Hematopoietic multipotent progenitor cell (in vitro differentiated cells): ENCODE measurements around the gene CMSS1. TPM values are rescaled to one million over a fixed set of nuclear protein-coding genes. Genes with fewer than 3 reads are reported as not detected.

Source experiments
- DNase-seq, 3 donors: peaks; one replicate each; pipeline ENCODE4 v3.0.0-alpha.2; 2011 to 2015; ENCODE audit warnings: low read depth in 2 of 3, low spot score in 2 of 3
- total RNA-seq: library from RNA; depleted of rRNA; stranded (reverse); fragments of >200 nt; gene quantifications from one replicate; pipeline ENCODE4 v1.2.3, GENCODE V29; 2012

Gene CMSS1
- total RNA-seq, 1 donor, result 3.2 TPM

GRCh38 chr3:100073049-100073713 lies 255.5 kb downstream of the CMSS1 start:
- DNase-seq, result no peak

- DNase-seq, result peak in 2 of 3 donors; percentile 41 to 61
These were observed 256.1 kb downstream of the CMSS1 start for GRCh38 chr3:100073714-100074307.

- DNase-seq, result no peak
These were observed 257.5 kb downstream of the CMSS1 start for GRCh38 chr3:100075196-100075595.

- no peak for DNase-seq
These were observed 258.4 kb downstream of the CMSS1 start for GRCh38 chr3:100075851-100076730.

DNA sequence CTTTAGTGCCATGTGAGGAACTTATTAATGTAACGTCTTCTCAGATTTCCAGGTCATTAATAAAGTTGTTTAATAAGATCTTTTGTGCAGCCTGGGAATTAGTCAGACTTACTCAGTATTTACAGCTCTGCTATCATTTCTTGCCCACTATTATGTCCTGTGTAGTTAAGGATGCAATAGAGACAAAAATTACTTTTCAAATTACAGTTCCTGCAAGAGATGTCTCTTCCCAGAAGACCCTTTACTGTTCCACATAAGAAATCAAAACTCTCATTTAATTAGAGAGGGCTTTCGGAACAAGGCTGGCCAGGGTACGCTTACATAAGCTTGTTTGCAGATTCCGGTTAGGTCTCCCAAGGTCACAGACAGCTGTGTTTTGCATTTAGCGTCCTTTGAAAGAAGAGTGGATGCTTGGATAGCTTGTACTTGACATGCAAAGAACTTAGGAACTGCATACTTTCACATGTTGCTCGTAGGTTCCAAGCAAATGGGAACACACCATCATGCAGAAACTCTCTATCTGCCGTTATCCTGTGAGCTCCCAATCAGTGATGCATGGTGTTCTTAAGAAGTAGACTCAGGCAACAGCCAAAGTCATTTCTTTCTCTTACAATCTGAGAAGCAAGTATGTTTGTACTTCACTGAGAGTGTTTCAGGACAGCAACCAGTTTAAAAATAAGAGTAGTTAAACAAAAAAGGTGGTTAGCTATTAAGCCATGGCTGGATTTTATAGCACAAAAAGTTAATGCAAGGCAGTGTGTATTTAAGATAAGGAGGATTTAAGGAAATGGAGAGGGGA lies 259.3 kb downstream of the CMSS1 start:
- no peak for DNase-seq

DNA sequence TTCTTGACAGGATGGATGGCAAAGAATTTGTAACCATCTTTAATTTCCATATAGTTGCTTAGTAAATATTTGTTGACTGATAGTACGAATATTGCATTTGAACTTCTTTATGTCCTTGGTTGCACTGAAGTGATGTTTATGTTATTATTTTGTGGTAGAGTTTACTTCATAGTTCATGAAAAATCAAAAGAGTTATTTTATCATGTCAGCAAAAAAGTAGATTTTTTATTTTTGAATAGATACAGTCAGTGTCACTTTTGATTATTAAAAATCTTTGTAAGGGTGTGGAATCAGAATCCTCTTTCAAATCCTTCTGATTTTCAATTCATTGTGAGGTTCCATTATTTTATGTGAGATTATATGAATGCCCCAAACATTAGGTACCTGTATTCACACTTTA lies 261.7 kb downstream of the CMSS1 start:
- DNase-seq, result no peak

DNA sequence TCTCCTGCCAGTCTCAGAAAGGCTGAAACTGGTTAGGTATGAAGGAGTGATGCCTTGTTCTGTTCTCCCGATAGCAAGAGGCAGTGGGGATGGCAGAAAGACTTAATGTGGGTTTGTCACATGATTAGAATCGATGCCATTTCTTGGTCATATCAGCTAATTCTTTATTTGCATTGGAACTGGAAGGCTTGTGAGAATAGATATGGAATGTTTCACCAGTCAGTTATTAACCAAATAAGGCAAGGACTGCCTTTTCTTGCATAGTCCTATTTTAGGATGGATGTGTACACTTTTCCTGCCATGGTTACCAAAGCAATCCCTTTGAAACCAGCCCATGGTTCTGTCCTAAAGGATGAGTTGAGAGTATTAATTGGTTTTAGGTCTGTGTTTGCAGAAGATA lies 262.9 kb downstream of the CMSS1 start:
- DNase-seq, result no peak

DNA sequence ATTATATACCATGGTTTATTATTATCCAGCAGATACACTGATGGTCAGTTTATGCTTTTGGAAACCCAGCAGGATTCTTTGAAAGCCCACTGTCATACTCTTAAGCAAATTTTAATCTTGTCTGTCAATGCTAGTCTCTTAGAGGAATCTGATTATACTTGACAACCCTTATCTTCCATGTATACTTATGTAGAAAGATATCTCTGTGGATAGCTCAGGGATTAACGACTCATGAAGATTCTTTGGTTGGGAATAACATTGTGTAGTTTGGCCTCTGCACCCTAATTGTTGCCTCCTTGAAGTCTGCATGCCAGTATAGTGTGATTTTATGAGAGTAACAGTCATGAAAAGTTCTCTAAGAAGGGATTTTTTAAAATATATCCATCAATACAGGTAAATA lies 263.6 kb downstream of the CMSS1 start:
- no peak for DNase-seq

GRCh38 chr3:100081986-100082692 lies 264.5 kb downstream of the CMSS1 start:
- no peak for DNase-seq

DNA sequence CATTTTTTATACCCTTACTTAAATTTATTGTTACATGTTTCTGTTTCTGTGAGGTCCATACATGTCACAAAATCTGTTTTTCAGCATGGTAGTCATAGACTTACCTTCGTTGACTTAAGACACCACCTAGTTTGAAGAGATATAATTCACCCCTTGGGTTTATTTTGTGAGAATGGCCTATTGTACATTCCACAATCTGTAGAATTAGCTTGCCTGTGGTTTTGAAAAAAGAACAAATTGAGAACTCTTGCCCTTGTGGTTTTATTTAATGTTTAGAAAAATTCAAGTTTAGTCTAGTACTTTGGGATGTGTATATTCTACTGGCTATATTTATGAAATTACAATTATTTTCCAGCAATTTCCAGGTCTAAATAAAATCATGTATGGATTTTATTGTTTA lies 265.1 kb downstream of the CMSS1 start:
- no peak for DNase-seq

DNA sequence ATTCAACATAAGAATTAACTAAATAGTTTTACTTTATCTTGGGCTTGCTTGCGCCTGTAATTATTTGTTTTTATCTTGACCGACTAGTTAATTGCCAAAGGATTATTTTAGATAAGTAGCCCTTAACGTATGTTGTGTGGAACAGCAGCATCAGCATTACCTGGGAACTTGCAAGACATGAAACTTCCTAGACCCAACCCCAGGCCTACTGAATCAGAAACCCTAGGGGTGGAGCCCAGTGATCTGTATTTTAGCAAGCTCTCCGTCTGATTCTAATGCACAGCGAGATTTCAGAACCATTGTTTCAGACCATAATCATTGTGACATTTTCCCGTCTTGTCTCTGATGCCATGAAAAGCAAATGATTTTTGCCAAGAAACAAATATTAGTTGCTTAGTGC lies 265.5 kb downstream of the CMSS1 start:
- no peak for DNase-seq

- DNase-seq, result peak in 1 of 3 donors; percentile 37
These were observed 266.6 kb downstream of the CMSS1 start for GRCh38 chr3:100084100-100084806.

- no peak for DNase-seq
These were observed 268.7 kb downstream of the CMSS1 start for GRCh38 chr3:100086401-100086800.

DNA sequence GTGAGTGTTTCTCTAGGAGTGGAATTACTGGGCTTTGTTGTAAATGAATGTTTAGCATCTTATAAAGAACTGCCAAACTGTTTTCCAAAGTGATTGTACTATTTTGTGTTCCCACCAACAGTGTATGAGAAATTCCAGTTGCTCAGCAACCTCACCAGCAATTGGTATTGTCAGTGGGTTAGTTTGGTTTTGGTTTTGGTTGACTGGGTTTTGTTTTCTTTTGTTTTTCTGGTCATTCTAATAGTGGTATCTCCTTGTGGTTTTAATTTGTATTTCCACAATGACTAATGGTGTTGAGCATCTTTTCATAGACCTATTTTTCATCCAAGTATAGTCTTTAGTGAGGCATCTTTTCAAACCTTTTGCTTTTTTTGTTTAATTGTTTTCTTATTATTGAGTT lies 269.5 kb downstream of the CMSS1 start:
- no peak for DNase-seq

DNA sequence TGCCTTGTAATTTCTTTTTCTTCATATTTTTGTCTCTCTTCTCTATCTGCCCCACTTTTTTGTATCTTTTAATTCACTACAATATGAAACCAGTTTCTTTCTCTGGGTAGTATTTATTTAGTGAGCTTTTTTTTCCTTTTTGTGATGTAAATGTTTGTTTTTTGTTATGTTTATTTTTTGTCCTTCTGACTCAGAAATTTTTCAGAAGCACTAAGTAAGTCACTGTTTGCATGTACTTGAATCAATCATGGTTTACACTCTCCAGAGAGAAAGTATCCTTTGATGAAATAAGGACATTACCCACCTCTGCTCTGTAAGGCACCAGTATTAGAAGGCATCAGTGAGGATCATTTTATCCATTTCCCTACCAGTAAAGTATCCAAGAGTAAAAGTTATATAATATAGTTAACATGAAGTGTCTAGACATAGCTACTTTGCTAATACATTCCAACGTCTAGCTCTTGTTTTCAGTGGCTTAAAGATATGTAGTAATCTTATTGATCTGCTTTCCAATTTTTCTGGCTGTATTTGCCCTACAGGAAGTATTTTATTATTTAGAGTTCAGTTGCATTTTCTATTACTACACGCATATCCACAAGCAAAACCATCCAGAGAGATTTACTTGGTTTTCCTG lies 271.2 kb downstream of the CMSS1 start:
- DNase-seq, result no peak

DNA sequence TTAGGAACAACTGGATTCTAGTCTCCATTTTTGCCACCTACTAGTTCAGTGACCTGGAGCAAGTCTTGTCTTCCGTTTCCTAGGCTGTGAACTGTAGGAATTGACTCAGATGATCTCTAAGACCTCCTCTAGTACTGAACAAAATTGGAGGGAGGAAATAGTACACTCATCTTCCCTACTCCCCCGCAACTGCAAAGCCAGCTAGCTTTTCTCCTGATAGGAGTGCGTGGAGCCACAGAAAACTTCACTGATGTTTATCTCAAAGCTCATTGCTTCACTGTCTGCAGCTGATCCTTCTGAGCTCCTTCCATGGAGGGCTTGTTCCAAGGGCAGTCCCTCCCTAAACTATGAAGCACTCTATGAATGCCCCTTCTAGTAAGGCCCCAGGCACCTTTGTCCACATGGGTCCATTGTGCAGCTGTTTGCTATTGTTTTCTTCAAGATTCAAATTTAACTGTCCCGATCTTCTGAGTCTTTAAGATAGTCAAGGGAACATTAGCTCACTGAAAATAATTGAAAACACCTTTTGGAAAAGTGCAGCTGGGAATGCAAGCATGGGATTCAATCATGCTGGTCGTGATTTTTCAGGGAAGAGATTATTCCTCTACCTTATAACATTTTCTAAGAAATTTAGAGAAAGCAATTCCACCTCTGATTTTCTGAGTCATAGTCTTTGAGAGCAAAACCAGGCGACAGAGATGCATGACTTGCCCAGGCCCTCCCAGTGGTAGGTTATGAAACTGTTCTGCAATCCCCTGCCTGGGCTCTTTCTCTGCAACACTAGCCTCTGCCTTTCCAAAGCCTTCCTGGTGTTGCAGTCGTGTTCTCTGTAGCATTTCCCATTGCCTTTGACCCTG lies 272.4 kb downstream of the CMSS1 start:
- no peak for DNase-seq

DNA sequence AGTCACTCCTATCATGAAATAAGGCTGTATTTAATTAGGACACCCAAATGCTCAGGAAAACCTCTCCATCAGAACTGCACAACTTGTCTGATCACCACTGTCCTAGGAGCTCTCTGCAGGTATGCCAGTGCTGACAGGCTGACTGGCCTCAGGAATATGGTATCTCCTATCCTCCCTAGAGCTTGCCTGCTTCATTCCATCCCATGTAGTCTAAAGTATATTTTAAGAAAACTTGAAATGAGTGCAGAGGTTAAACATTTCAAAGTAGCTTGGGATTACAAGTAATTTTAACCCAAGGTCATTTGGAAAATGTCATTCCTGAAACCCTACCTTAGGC lies 273.0 kb downstream of the CMSS1 start:
- DNase-seq, result no peak

DNA sequence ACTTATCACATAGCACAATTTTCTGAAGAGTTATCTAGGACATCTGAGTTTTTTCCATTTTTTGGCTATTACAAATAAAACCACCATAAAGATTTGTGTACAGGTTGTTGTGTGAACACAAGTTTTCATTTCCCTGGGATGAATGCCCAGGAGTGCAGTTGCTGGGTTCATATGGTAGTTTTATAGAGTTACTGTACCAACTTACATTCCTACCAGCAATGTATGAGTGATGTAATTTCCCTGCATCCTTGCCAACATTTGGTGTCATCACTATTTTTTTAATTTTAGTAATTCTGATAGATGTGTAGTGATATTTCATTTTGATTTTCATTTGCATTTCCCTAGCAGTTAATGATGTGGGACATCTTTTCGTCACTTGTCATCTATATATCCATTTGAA lies 276.2 kb downstream of the CMSS1 start:
- no peak for DNase-seq
